ENCODE measurements around the gene TATDN3.
"Not testable (repeated sequence)": the region's sequence is repeated elsewhere in the genome, so short reads cannot be mapped to it uniquely, and the experiment has no call there.

- not testable (repeated sequence) for TF ChIP-seq EZH2phosphoT487 (IDR thresholded peaks at IDR 0.05; ENCODE audit: low read length); EZH2 (optimal IDR thresholded peaks at IDR 0.05; ENCODE audit: low read depth, low read length); CTCF (IDR thresholded peaks at IDR 0.05; ENCODE audit: low read length)
Measured at GRCh38 chr1:212779086-212779485, 12.6 kb upstream of the TATDN3 start.

Data from MM.1S (cell line).